Activated CD4-positive, alpha-beta T cell treated with anti-CD3 and anti-CD28 coated beads for 24 hours (primary cell): Measurements from ENCODE around the gene DAB2IP.

Experiments used
- DNase-seq, 2 donors: peaks; one replicate each; pipeline ENCODE4 v3.0.0-alpha.2; 2020; ENCODE audit warnings: low read depth in 2 of 2

Gene DAB2IP

GRCh38 chr9:121662891-121663580 is 11.6 kb downstream of the DAB2IP start:
- DNase-seq = no peak

- DNase-seq = no peak
These were observed 12.2 kb downstream of the DAB2IP start for GRCh38 chr9:121663591-121663990.

GRCh38 chr9:121666294-121666693 is 14.9 kb downstream of the DAB2IP start:
- DNase-seq = no peak

GRCh38 chr9:121667214-121667613 is 15.8 kb downstream of the DAB2IP start:
- DNase-seq = no peak

GRCh38 chr9:121667890-121668289 is 16.5 kb downstream of the DAB2IP start:
- no peak for DNase-seq

GRCh38 chr9:121670431-121670830 is 19.0 kb downstream of the DAB2IP start:
- DNase-seq = no peak

GRCh38 chr9:121671612-121672155 is 20.2 kb downstream of the DAB2IP start:
- DNase-seq = no peak

GRCh38 chr9:121672213-121672612 is 20.8 kb downstream of the DAB2IP start:
- no peak for DNase-seq

GRCh38 chr9:121672986-121673385 is 21.6 kb downstream of the DAB2IP start:
- DNase-seq = no peak

- DNase-seq = no peak
These were observed 22.1 kb downstream of the DAB2IP start for GRCh38 chr9:121673576-121673975.

- DNase-seq = no peak
These were observed 22.6 kb downstream of the DAB2IP start for GRCh38 chr9:121674017-121674416.

- no peak for DNase-seq
These were observed 23.5 kb downstream of the DAB2IP start for GRCh38 chr9:121674952-121675351.

- DNase-seq = no peak
These were observed 23.9 kb downstream of the DAB2IP start for GRCh38 chr9:121675381-121675780.

GRCh38 chr9:121675969-121676822 is 24.8 kb downstream of the DAB2IP start:
- DNase-seq = no peak

GRCh38 chr9:121676926-121677325 is 25.5 kb downstream of the DAB2IP start:
- no peak for DNase-seq

GRCh38 chr9:121678501-121679022 is 27.1 kb downstream of the DAB2IP start:
- no peak for DNase-seq

- no peak for DNase-seq
These were observed 28.6 kb downstream of the DAB2IP start for GRCh38 chr9:121679901-121680635.

- DNase-seq = no peak
These were observed 30.0 kb downstream of the DAB2IP start for GRCh38 chr9:121681404-121681803.

- DNase-seq = no peak
These were observed 30.8 kb downstream of the DAB2IP start for GRCh38 chr9:121682201-121682600.

GRCh38 chr9:121682926-121683515 is 31.6 kb downstream of the DAB2IP start:
- DNase-seq = no peak

- no peak for DNase-seq
These were observed 32.2 kb downstream of the DAB2IP start for GRCh38 chr9:121683652-121684051.
